CD4-positive, alpha-beta T cell (primary cell): ENCODE results near the gene MED17. TPM values are rescaled to one million over a fixed set of nuclear protein-coding genes. Genes with fewer than 3 reads are reported as not detected.

Experiments used
- ATAC-seq: fragments of 200-7000 bp; cut with Tn5 transposase; one replicate; pipeline ENCODE4 v1.10.0; 2022; ENCODE audit warnings: mild to moderate bottlenecking; ENCODE audit not compliant: poor library complexity
- CTCF ChIA-PET: fragments of 350-600 bp; sonication (Branson Sonifier 250); formaldehyde crosslinking; loops from one replicate; lab custom pipeline; 2021; ENCODE audit warnings: antibody characterized with exemption, inconsistent platforms; lab: Charles Lee
- POLR2A ChIA-PET: fragments of 350-600 bp; sonication (Branson Sonifier 250); formaldehyde crosslinking; loops from one replicate; lab custom pipeline; 2021; ENCODE audit warnings: antibody characterized with exemption, inconsistent platforms; lab: Charles Lee
- DNase-seq, 14 experiments: peaks; one replicate each; pipeline ENCODE4 v3.0.0-alpha.2; 2013 to 2020; ENCODE audit warnings: mixed read lengths in 2 of 14
- H3K27ac ChIP-seq, 2 donors: one replicate each; pipeline versions ENCODE4 v1.5.1 to v1.7.0; 2013; ENCODE audit warnings: low read length in 2 of 2, low read depth in 1 of 2, mild to moderate bottlenecking in 1 of 2
- H3K27me3 ChIP-seq, 2 experiments: 1 replicate in 1 of 2; 2 replicates in 1 of 2; pipeline versions ENCODE4 v1.6.1 to v1.7.0; 2013; ENCODE audit warnings: low read length in 2 of 2, control low read depth in 1 of 2, mild to moderate bottlenecking in 1 of 2, moderate library complexity in 1 of 2; ENCODE audit not compliant: insufficient read depth in 2 of 2, control insufficient read depth in 1 of 2
- H3K36me3 ChIP-seq: one replicate; pipeline ENCODE4 v1.6.1; 2013; ENCODE audit warnings: low read length, control low read depth; ENCODE audit not compliant: insufficient read depth
- H3K4me1 ChIP-seq: one replicate; pipeline ENCODE4 v1.6.1; 2013; ENCODE audit warnings: low read length, control low read depth; ENCODE audit not compliant: insufficient read depth
- H3K4me3 ChIP-seq: one replicate; pipeline ENCODE4 v1.5.1; 2013; ENCODE audit warnings: mild to moderate bottlenecking, low read length, moderate library complexity
- H3K9me3 ChIP-seq, 2 experiments: 1 replicate in 1 of 2; 2 replicates in 1 of 2; pipeline versions ENCODE4 v1.6.1 to v1.7.0; 2013; ENCODE audit warnings: low read length in 2 of 2, mild to moderate bottlenecking in 2 of 2, control low read depth in 1 of 2, moderate library complexity in 1 of 2; ENCODE audit not compliant: control insufficient read depth in 1 of 2, insufficient read depth in 1 of 2
- H3K27ac Mint-ChIP-seq: one replicate; pipeline ENCODE4 v1.8.0; 2020; ENCODE audit warnings: mixed read lengths
- H3K27me3 Mint-ChIP-seq: one replicate; pipeline ENCODE4 v1.8.0; 2021; ENCODE audit warnings: mixed read lengths
- H3K36me3 Mint-ChIP-seq: one replicate; pipeline ENCODE4 v1.8.0; 2021; ENCODE audit warnings: low read depth, mixed read lengths
- H3K4me1 Mint-ChIP-seq: one replicate; pipeline ENCODE4 v1.8.0; 2021; ENCODE audit warnings: low read depth, mixed read lengths
- H3K4me3 Mint-ChIP-seq: one replicate; pipeline ENCODE4 v1.8.0; 2020; ENCODE audit warnings: mild to moderate bottlenecking, mixed read lengths
- H3K9me3 Mint-ChIP-seq: one replicate; pipeline ENCODE4 v1.8.0; 2020; ENCODE audit warnings: mixed read lengths
- intact Hi-C, 2 experiments: fragments of 100-400 bp; cut with DNase I in 1 of 2; cut with micrococcal nuclease in 1 of 2; formaldehyde crosslinking; loops; one replicate each; pipeline versions ENCODE4 v1.15.1 to v1.9.0; 2023 to 2025; cut with DNase I, micrococcal nuclease
- total RNA-seq, 174 experiments: library from RNA in 2 of 174; stranded (reverse) in 2 of 174; gene quantifications; one replicate each; pipeline ENCODE4 v1.2.3 and lab custom pipeline; 2021 to 2026
- TF ChIP-seq, protein P1 (sequence below): fragments of 200-600 bp; IDR thresholded peaks from one replicate; pipeline ENCODE4 v1.8.0; 2022; ENCODE audit warnings: antibody characterized with exemption, mild to moderate bottlenecking

Gene MED17
- total RNA-seq, 2 experiments from 2014 or later, result 63.1 to 63.6 TPM

DNA sequence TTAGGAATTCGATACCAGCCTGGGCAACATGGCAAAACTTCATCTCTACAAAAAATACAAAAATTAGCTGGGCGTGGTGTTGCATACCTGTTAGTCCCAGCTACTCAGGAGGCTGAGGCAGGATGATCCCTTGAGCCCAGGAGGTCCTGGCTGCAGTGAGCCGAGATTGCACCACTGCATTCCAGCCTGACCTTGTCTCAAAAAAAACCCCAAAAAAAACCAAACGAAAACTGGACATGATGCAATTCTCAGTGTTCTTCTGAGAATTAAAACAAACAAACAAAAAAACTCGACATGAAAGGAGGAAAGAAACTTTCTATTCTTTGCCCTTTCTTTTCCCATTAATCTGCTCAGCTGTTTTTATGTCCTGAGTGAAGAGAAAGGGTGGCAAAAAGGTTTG, 7.4 kb downstream of the MED17 start:
- H3K4me3 ChIP-seq, result no peak overlapping the region
- H3K36me3 ChIP-seq, result peaks cover 86% of the 10 kb centered on the region
- intact Hi-C loops, result no loop called here
- Mint-ChIP-seq H3K4me3 (no peak overlapping the region), H3K4me1 (peaks cover 30% of the 10 kb centered on the region), H3K36me3 (peaks cover 93% of the 10 kb centered on the region), H3K27me3 (no peaks in the 10 kb centered on the region), H3K9me3 (no peaks in the 10 kb centered on the region), H3K27ac (no peak overlapping the region)
- CTCF ChIA-PET, result no interaction called here
- ATAC-seq (no peak), DNase-seq (no peak)
- peaks cover 8% of the 10 kb centered on the region for H3K4me1 ChIP-seq
- TF ChIP-seq, protein P1, sequence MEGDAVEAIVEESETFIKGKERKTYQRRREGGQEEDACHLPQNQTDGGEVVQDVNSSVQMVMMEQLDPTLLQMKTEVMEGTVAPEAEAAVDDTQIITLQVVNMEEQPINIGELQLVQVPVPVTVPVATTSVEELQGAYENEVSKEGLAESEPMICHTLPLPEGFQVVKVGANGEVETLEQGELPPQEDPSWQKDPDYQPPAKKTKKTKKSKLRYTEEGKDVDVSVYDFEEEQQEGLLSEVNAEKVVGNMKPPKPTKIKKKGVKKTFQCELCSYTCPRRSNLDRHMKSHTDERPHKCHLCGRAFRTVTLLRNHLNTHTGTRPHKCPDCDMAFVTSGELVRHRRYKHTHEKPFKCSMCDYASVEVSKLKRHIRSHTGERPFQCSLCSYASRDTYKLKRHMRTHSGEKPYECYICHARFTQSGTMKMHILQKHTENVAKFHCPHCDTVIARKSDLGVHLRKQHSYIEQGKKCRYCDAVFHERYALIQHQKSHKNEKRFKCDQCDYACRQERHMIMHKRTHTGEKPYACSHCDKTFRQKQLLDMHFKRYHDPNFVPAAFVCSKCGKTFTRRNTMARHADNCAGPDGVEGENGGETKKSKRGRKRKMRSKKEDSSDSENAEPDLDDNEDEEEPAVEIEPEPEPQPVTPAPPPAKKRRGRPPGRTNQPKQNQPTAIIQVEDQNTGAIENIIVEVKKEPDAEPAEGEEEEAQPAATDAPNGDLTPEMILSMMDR, result no peak
- POLR2A ChIA-PET, result interaction anchor here (1.3 kb wide), 1 partner anchor 50 kb away, joined by 3 read pairs; the partner anchor contains the start of genes C11orf54 and TAF1D
- H3K9me3 ChIP-seq, result no peaks in the 10 kb centered on the region
- H3K27ac ChIP-seq, result no peak overlapping the region
- H3K27me3 ChIP-seq, result no peaks in the 10 kb centered on the region

DNA sequence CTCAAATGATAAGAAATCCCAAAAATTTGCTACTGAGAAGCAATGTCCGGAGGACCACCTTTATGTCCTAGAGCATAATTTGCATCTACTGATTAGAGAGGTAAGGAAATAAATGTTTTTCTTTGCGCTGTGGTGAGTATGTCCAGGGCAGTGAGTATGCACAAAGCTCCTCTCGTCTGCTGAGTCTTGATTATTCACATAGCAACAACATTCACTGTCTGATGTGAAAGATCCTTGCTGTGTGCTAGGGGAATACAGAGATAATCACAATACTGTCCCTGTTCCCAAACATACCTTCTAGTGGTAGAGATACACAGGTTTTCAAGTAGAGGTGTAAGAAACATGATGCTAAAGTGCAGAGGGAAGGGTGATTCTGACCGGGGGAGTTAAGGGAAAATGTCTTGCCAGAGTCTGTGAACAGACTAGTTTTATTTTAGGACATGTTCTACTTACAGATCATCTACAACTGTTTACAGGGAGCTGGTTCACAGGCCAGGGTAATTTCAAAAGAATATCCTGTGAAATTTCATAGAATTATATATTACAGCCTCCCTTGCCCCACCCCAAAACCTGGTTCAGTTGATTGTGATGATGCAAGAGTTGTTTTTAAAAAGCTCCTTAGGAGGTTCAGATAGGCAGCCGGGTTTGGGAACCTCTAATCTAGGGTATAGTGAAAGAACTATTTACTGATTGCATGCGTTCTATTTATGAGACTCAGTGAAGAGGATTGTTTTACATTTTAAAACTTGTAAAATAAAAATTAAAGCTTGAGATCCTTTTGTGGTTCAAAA, 12.6 kb downstream of the MED17 start:
- Mint-ChIP-seq H3K9me3 (no peaks in the 10 kb centered on the region), H3K27ac (no peak overlapping the region), H3K27me3 (no peaks in the 10 kb centered on the region), H3K36me3 (peaks cover 87% of the 10 kb centered on the region), H3K4me3 (no peak overlapping the region), H3K4me1 (peaks cover 4% of the 10 kb centered on the region)
- Histone ChIP-seq H3K4me3 (no peak overlapping the region), H3K27me3 (no peaks in the 10 kb centered on the region), H3K27ac (no peak overlapping the region), H3K9me3 (no peaks in the 10 kb centered on the region), H3K36me3 (peaks cover 96% of the 10 kb centered on the region), H3K4me1 (no peaks in the 10 kb centered on the region)
- POLR2A ChIA-PET, result interaction anchor here (0.7 kb wide), 1 partner anchor 13 kb away, joined by 4 read pairs; the partner anchor contains the start of gene MED17
- intact Hi-C loops, result no loop called here
- TF ChIP-seq, protein P1, result no peak
- CTCF ChIA-PET, result interaction anchor here (0.7 to 1.3 kb wide), 2 partner anchors 55 to 97 kb away, joined by 3 read pairs; partner anchors contain the start of genes C11orf54 and TAF1D
- DNase-seq, result no peak
- no peak for ATAC-seq

DNA sequence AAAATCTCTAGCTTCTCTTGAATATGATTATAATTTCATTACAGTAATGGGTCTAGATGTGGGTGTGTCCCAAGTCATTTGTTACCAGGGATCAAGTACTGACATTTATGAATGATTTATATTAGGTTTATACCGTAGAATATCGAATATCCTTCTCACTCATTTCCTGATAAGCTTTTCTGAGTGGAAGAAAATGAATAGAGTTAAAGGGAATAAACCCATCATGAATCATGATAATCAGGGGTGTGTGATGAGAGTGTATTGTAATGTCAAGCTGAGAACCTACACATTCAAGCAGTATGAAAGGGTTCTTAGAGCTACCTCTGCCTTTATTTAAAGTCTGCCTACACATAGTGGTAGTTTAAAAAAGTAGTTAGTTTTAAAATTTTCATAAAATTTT, 17.3 kb downstream of the MED17 start:
- H3K4me1 ChIP-seq, result no peaks in the 10 kb centered on the region
- DNase-seq (no peak), ATAC-seq (no peak)
- Mint-ChIP-seq H3K4me1 (no peaks in the 10 kb centered on the region), H3K4me3 (no peak overlapping the region), H3K27ac (peak overlapping the region; percentile 42), H3K9me3 (no peaks in the 10 kb centered on the region), H3K36me3 (peaks cover 85% of the 10 kb centered on the region), H3K27me3 (no peaks in the 10 kb centered on the region)
- H3K27ac ChIP-seq, result no peak overlapping the region
- no peaks in the 10 kb centered on the region for H3K27me3 ChIP-seq
- no peak overlapping the region for H3K4me3 ChIP-seq
- TF ChIP-seq, protein P1, result no peak
- intact Hi-C loops, result no loop called here
- ChIA-PET POLR2A (interaction anchor here (1.0 kb wide), 1 partner anchor 9 kb away, joined by 3 read pairs; no protein-coding TSS in a partner anchor), CTCF (no interaction called here)
- H3K36me3 ChIP-seq, result peaks cover 92% of the 10 kb centered on the region
- no peaks in the 10 kb centered on the region for H3K9me3 ChIP-seq
